A673 (cell line): ENCODE results near the gene PTPN5.

ENCODE experiments used
- EZH2 ChIP-seq: fragments of 200-600 bp; sonication (generic); IDR thresholded peaks from 2 replicates; pipeline ENCODE4 v1.6.1; 2017; ENCODE audit warnings: borderline replicate concordance, low read depth, mild to moderate bottlenecking, mixed read lengths, antibody characterized with exemption, low read length; ENCODE audit not compliant: poor library complexity, severe bottlenecking
- TF ChIP-seq, protein P1 (sequence below): fragments of 300-800, 200-600 bp; sonication (generic); conservative IDR thresholded peaks from 2 replicates; pipeline ENCODE4 v1.5.1; 2017; ENCODE audit warnings: low read depth, mild to moderate bottlenecking, antibody characterized with exemption, low read length, moderate library complexity, mixed read lengths

DNA sequence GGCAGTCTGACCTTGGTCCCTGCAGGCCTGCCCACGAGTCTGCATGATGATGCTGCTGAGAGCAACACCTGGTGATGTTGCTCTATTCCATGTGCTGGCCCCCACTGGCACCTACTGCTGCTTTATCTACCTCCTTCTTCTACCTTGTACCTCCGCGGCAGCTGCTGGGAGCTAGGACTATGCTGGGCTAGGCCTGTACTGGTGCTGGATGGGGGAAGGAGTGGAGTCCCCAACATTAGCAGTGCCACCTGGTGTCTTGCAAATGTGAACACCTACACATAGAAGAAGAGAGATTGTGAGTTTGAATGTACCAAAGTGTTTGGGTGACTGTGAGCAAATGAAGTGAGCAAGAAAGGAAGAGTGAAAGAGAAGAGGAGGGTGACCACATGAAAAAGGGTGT, 30.5 kb downstream of the PTPN5 start:
- TF ChIP-seq, protein P1, sequence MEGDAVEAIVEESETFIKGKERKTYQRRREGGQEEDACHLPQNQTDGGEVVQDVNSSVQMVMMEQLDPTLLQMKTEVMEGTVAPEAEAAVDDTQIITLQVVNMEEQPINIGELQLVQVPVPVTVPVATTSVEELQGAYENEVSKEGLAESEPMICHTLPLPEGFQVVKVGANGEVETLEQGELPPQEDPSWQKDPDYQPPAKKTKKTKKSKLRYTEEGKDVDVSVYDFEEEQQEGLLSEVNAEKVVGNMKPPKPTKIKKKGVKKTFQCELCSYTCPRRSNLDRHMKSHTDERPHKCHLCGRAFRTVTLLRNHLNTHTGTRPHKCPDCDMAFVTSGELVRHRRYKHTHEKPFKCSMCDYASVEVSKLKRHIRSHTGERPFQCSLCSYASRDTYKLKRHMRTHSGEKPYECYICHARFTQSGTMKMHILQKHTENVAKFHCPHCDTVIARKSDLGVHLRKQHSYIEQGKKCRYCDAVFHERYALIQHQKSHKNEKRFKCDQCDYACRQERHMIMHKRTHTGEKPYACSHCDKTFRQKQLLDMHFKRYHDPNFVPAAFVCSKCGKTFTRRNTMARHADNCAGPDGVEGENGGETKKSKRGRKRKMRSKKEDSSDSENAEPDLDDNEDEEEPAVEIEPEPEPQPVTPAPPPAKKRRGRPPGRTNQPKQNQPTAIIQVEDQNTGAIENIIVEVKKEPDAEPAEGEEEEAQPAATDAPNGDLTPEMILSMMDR, result no peak
- no peak for TF ChIP-seq EZH2
